Neuronal stem cell (in vitro differentiated cells): ENCODE data around the gene BCL6B.

Experiments
- DNase-seq: peaks from one replicate; pipeline ENCODE4 v3.0.0-alpha.2; 2013; ENCODE audit warnings: low spot score
- H2AFZ ChIP-seq: one replicate; pipeline ENCODE4 v1.6.1; 2013; ENCODE audit warnings: mild to moderate bottlenecking, low read length, inconsistent platforms
- H2AK5ac ChIP-seq: 2 replicates; pipeline ENCODE4 v1.6.1; 2013; ENCODE audit warnings: low read depth, mild to moderate bottlenecking, inconsistent platforms, low read length, moderate library complexity, mixed read lengths
- H2BK120ac ChIP-seq: 2 replicates; pipeline ENCODE4 v1.6.1; 2013; ENCODE audit warnings: low read depth, mild to moderate bottlenecking, inconsistent platforms, low read length, moderate library complexity, mixed read lengths
- H2BK12ac ChIP-seq: one replicate; pipeline ENCODE4 v1.6.1; 2013; ENCODE audit warnings: low read length, inconsistent platforms
- H2BK15ac ChIP-seq: 2 replicates; pipeline ENCODE4 v1.6.1; 2013; ENCODE audit warnings: mild to moderate bottlenecking, low read length, inconsistent platforms, mixed read lengths
- H2BK5ac ChIP-seq: one replicate; pipeline ENCODE4 v1.6.1; 2013; ENCODE audit warnings: inconsistent platforms, mild to moderate bottlenecking, low read length, moderate library complexity
- H3K14ac ChIP-seq: one replicate; pipeline ENCODE4 v1.6.1; 2013; ENCODE audit warnings: low read length, inconsistent platforms
- H3K18ac ChIP-seq: 2 replicates; pipeline ENCODE4 v1.6.1; 2013; ENCODE audit warnings: low read length, inconsistent platforms
- H3K23ac ChIP-seq: 2 replicates; pipeline ENCODE4 v1.6.1; 2013; ENCODE audit warnings: low read depth, mild to moderate bottlenecking, mixed read lengths, low read length, inconsistent platforms; ENCODE audit not compliant: poor library complexity
- H3K27ac ChIP-seq: replicated peaks from 3 replicates; pipeline ENCODE4 v1.5.1; 2013; ENCODE audit warnings: low read length, inconsistent platforms
- H3K27me3 ChIP-seq, 3 experiments: 2 replicates each; pipeline ENCODE4 v1.6.1; 2013; ENCODE audit warnings: low read length in 3 of 3, mild to moderate bottlenecking in 2 of 3, inconsistent platforms in 1 of 3, low read depth in 1 of 3, mixed read lengths in 1 of 3, moderate library complexity in 1 of 3; ENCODE audit not compliant: control insufficient read depth in 3 of 3, insufficient read depth in 3 of 3
- H3K36me3 ChIP-seq, 2 donors: replicated peaks in 1 of 2; 2 replicates each; pipeline ENCODE4 v1.6.1; 2013; ENCODE audit warnings: low read length in 2 of 2; ENCODE audit not compliant: control insufficient read depth in 2 of 2, insufficient read depth in 2 of 2
- H3K4ac ChIP-seq: 2 replicates; pipeline ENCODE4 v1.6.1; 2013; ENCODE audit warnings: inconsistent platforms, mild to moderate bottlenecking, low read length, moderate library complexity
- H3K4me1 ChIP-seq, 2 donors: 1 replicate in 1 of 2; 2 replicates in 1 of 2; pipeline ENCODE4 v1.6.1; 2013; ENCODE audit warnings: low read length in 2 of 2, low read depth in 1 of 2; ENCODE audit not compliant: control insufficient read depth in 2 of 2, insufficient read depth in 1 of 2
- H3K4me2 ChIP-seq: one replicate; pipeline ENCODE4 v1.6.1; 2013; ENCODE audit warnings: mild to moderate bottlenecking, low read length, inconsistent platforms; ENCODE audit not compliant: insufficient read depth, poor library complexity, severe bottlenecking
- H3K4me3 ChIP-seq, 2 donors: 2 replicates each; pipeline ENCODE4 v1.5.1; 2013; ENCODE audit warnings: low read length in 2 of 2, mild to moderate bottlenecking in 2 of 2, inconsistent platforms in 1 of 2, moderate library complexity in 1 of 2
- H3K79me1 ChIP-seq: one replicate; pipeline ENCODE4 v1.6.1; 2013; ENCODE audit warnings: low read depth, mild to moderate bottlenecking, inconsistent platforms, low read length, moderate library complexity
- H3K9ac ChIP-seq: one replicate; pipeline ENCODE4 v1.6.1; 2013; ENCODE audit warnings: mild to moderate bottlenecking, low read depth, low read length, inconsistent platforms; ENCODE audit not compliant: poor library complexity
- H3K9me3 ChIP-seq, 2 donors: replicated peaks in 1 of 2; 2 replicates each; pipeline versions ENCODE3 to v1.6.1; 2013; ENCODE audit warnings: low read length in 2 of 2, mild to moderate bottlenecking in 2 of 2, inconsistent platforms in 1 of 2, low read depth in 1 of 2, mixed read lengths in 1 of 2, moderate library complexity in 1 of 2; ENCODE audit not compliant: control insufficient read depth in 2 of 2, insufficient read depth in 1 of 2
- H4K8ac ChIP-seq: one replicate; pipeline ENCODE4 v1.6.1; 2013; ENCODE audit warnings: low read depth, mild to moderate bottlenecking, inconsistent platforms, low read length, moderate library complexity
- H4K91ac ChIP-seq: one replicate; pipeline ENCODE4 v1.6.1; 2013; ENCODE audit warnings: low read length, low read depth, mild to moderate bottlenecking, inconsistent platforms; ENCODE audit not compliant: poor library complexity
- WGBS, 2 donors: extraction: QIAGEN DNeasy Blood & Tissue Kit; methylation state at CpG; one replicate each; pipeline ENCODE4 v1.1.7; 2013; ENCODE audit warnings: missing lambda C conversion rate in 2 of 2, mixed read lengths in 1 of 2; ENCODE audit not compliant: insufficient read length in 2 of 2, insufficient replicate concordance in 1 of 2; ENCODE audit errors: extremely low coverage in 2 of 2; 5-methylcytosine and 5-hydroxymethylcytosine counted together

BCL6B gene

DNA sequence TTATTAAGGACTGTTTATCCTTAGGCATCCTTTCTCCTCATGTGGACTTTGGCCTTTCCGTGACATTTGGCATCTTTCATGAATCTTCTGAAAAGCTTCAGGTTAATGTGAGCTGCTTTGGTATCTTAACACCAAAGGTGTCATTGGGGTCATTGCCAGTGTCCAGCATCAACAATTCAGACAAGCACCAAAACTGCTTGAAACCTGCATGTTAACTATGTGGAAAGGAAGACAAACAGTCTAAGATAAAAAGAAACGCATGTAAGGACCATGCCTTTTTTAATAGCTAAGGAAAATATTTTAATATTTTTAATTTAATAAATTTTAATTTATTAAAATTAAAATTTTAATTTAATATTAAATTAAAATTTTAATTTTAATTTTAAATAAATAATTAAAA, 19.1 kb upstream of the BCL6B start:
- Histone ChIP-seq H4K91ac (no peak overlapping the region), H3K4me2 (no peak overlapping the region), H3K4me3 (no peak overlapping the region), H3K14ac (no peak overlapping the region), H3K4ac (no peak overlapping the region), H2BK15ac (no peak overlapping the region), H2AK5ac (no peak overlapping the region), H3K9me3 (no peaks in the 10 kb centered on the region), H2BK12ac (no peak overlapping the region), H2AFZ (no peak overlapping the region), H3K36me3 (peaks cover 6 to 42% of the 10 kb centered on the region in 2 donors), H3K27ac (no peak overlapping the region), H2BK120ac (no peak overlapping the region), H2BK5ac (no peak overlapping the region), H3K18ac (no peak overlapping the region), H3K4me1 (no peaks in the 10 kb centered on the region), H3K9ac (no peak overlapping the region), H4K8ac (no peak overlapping the region), H3K27me3 (no peaks in the 10 kb centered on the region), H3K23ac (no peak overlapping the region), H3K79me1 (no peaks in the 10 kb centered on the region)
- no peak for DNase-seq
- no CpG with 5 or more reads among the region's 2 CpGs for WGBS, 2 donors

DNA sequence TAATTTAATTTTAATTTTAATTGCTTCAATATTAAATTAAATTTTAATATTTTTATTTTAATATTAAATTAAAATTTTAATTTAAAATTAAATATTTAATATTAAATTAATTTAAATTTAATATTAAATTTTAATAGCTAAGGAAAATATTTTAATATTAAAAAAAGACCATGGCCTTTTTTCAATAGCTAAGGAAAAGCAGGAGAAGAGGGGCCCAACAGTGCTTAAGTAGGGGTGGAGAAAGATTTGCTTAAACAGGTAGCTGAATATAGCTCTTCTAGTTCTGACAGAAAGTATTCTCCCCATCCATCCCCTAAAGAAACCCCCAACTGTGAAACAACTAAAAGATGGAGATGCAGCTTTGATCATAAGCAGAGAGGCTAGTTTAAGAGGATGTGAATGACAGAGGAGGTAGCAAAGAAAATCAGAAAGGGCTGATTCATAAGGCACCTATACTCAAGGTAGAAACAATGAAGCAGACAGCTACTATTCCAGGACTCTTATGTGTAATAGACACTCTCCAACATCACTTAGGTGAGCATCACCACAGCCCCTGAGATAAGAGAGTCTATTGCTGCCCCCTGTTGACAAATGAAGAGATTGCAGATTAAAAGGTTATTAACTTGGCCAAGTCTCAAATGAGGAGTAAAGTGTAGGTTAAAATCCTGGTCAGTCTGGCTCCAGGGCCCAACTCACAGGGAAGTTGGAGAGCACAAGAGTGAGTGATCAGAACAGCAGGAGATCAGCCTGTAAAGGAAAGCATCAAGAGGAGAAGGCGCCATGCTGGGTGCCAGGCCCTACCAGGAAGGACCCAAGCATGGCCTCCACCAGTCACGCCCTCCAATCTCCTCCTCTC, 18.2 kb upstream of the BCL6B start:
- Histone ChIP-seq H3K27ac (no peak overlapping the region), H3K4ac (no peak overlapping the region), H3K79me1 (peaks cover 3% of the 10 kb centered on the region), H2BK5ac (no peak overlapping the region), H3K4me2 (no peak overlapping the region), H3K4me1 (no peaks in the 10 kb centered on the region), H4K8ac (no peak overlapping the region), H3K4me3 (no peak overlapping the region), H2AK5ac (no peak overlapping the region), H2BK12ac (no peak overlapping the region), H2AFZ (no peak overlapping the region), H3K23ac (no peak overlapping the region), H3K36me3 (peaks cover 7 to 35% of the 10 kb centered on the region in 2 donors), H4K91ac (no peak overlapping the region), H2BK120ac (no peak overlapping the region), H3K14ac (no peak overlapping the region), H3K9ac (no peak overlapping the region), H2BK15ac (no peak overlapping the region), H3K27me3 (no peaks in the 10 kb centered on the region), H3K18ac (no peak overlapping the region), H3K9me3 (peaks cover 0 to under 1% of the 10 kb centered on the region in 2 donors)
- WGBS, 2 donors = no CpG with 5 or more reads among the region's 2 CpGs
- no peak for DNase-seq

DNA sequence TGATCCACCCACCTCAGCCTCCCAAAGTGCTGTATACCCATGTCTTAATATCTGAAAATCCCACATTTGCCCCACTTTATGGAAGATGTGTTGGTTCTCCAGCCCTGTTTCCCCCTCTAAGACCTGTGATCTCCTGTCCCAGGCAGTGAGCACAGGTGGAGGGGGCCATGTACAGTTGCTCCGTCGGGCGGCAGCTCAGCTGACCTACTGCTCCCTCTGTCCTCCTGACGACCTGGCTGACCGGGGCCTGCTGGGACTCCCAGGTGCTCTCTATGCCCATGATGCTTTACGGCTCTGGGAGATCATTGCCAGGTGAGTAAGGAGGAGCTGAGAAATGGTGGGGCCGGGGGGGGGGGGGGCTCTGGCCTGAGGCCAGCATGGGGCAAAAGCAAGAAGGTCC, 17.1 kb upstream of the BCL6B start:
- Histone ChIP-seq H4K91ac (no peak overlapping the region), H3K36me3 (peaks cover 6 to 28% of the 10 kb centered on the region in 2 donors), H2AFZ (no peak overlapping the region), H2AK5ac (no peak overlapping the region), H2BK120ac (no peak overlapping the region), H3K18ac (no peak overlapping the region), H4K8ac (no peak overlapping the region), H3K4ac (no peak overlapping the region), H3K9ac (no peak overlapping the region), H2BK5ac (no peak overlapping the region), H3K4me3 (no peak overlapping the region), H3K14ac (no peak overlapping the region), H3K27ac (no peak overlapping the region), H3K4me1 (peaks cover 0 to 1% of the 10 kb centered on the region in 2 donors), H2BK15ac (no peak overlapping the region), H3K4me2 (no peak overlapping the region), H3K9me3 (peaks cover 0 to 2% of the 10 kb centered on the region in 2 donors), H3K27me3 (no peaks in the 10 kb centered on the region), H3K23ac (no peak overlapping the region), H3K79me1 (peaks cover 7% of the 10 kb centered on the region), H2BK12ac (no peak overlapping the region)
- DNase-seq = no peak
- no CpG with 5 or more reads among the region's 7 CpGs for WGBS, 2 donors

DNA sequence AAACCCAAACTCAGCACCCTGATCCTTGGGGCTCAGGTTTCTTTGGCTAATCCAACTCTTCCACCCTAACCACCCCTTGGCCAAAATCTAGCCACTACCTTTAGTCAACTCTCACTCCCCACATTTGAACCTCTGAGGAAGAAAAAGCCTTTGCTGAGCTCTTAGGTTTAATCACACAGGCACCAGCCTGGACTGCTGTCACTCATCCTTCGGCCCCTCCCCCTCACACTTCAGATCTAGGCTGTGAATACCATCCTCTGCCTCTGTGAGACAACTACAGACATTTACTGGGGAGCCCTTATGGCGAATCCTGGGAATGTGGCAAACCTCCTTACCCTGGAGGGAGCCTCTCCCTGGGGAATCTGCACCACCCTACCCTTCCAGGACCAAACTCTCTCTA, 15.7 kb upstream of the BCL6B start:
- Histone ChIP-seq H3K18ac (no peak overlapping the region), H2AFZ (no peak overlapping the region), H2BK120ac (no peak overlapping the region), H3K4me2 (no peak overlapping the region), H3K4me1 (peaks cover 0 to 4% of the 10 kb centered on the region in 2 donors), H2BK5ac (no peak overlapping the region), H3K79me1 (peaks cover 7% of the 10 kb centered on the region), H2AK5ac (no peak overlapping the region), H3K27ac (no peak overlapping the region), H3K36me3 (peaks cover 4 to 14% of the 10 kb centered on the region in 2 donors), H3K14ac (no peak overlapping the region), H3K23ac (no peak overlapping the region), H3K9me3 (peaks cover 0 to 2% of the 10 kb centered on the region in 2 donors), H3K27me3 (no peaks in the 10 kb centered on the region), H3K4me3 (no peak overlapping the region), H4K8ac (no peak overlapping the region), H2BK15ac (no peak overlapping the region), H4K91ac (no peak overlapping the region), H3K4ac (no peak overlapping the region), H3K9ac (no peak overlapping the region), H2BK12ac (no peak overlapping the region)
- WGBS, 2 donors = no CpG with 5 or more reads among the region's 2 CpGs
- no peak for DNase-seq
